ENCODE data around the gene NUBP2.

NUBP2 gene

DNA sequence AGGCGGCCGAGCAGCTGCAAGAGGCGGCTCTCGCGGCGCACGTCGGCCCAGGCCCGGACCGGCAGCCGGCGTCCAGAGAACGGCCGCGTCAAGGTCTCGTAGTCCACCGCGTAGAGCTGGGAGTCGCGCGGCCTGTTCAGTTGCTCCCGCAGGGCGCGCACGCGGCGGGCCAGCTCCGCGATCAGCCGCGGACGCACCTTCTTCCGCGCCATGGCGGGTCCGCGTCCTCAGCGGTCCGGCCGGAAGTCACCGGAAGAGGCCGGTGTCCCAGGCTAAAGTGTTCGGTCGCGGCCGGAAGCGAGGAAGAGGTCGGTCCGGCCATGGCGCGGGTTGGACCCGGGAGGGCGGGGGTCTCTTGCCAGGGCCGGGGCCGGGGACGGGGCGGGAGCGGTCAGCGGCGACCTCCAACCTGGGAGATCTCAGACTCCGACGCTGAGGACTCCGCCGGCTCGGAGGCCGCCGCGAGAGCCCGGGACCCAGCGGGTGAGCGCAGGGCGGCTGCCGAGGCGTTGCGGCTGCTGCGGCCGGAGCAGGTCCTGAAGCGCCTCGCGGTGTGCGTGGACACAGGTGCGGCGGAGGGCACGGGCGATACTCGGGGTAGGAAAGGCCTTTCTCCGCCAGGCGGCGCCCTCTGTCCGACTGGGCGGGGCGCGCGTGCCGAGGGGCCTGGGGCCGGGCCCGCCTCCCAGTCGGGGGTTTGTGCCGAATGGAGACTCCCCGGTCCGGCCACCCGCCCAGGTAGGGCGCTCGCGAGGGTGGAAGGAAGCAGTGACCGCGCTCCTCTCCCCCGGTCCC lies 9.7 kb upstream of the NUBP2 start, which contains the start of gene MRPS34:
MRPS34 (minus strand) TSS at position 227 of the 795 bp plus-strand sequence; CDS start at position 212, 15 bp downstream.
- Mint-ChIP-seq H3K9me3 (no peaks in the 10 kb centered on the region), H3K36me3 (ENCODE audit: low read depth) (peaks cover 15% of the 10 kb centered on the region), H3K27me3 (ENCODE audit: low read depth) (no peaks in the 10 kb centered on the region), H3K27ac (peak within 1 kb of the TSS; percentile 97), H3K4me3 (peak within 1 kb of the TSS; percentile 98), H3K4me1 (ENCODE audit: low read depth) (peaks cover 2% of the 10 kb centered on the region)
- peak; percentile 82 for DNase-seq (ENCODE audit: low spot score)

GRCh38 chr16:1773703-1774447 lies 8.9 kb upstream of the NUBP2 start:
- H3K27ac Mint-ChIP-seq, result peak overlapping the region; percentile 60
- H3K27me3 Mint-ChIP-seq (ENCODE audit: low read depth), result no peaks in the 10 kb centered on the region
- peak overlapping the region; percentile 98 for H3K4me3 Mint-ChIP-seq
- no peaks in the 10 kb centered on the region for H3K9me3 Mint-ChIP-seq
- DNase-seq (ENCODE audit: low spot score), result no peak
- peaks cover 12% of the 10 kb centered on the region for H3K36me3 Mint-ChIP-seq (ENCODE audit: low read depth)
- peaks cover 2% of the 10 kb centered on the region for H3K4me1 Mint-ChIP-seq (ENCODE audit: low read depth)

GRCh38 chr16:1774448-1774780 lies 8.3 kb upstream of the NUBP2 start:
- H3K27ac Mint-ChIP-seq, result no peak overlapping the region
- H3K4me3 Mint-ChIP-seq, result no peak overlapping the region
- peaks cover 12% of the 10 kb centered on the region for H3K36me3 Mint-ChIP-seq (ENCODE audit: low read depth)

GRCh38 chr16:1775006-1775845 lies 7.5 kb upstream of the NUBP2 start:
- Mint-ChIP-seq H3K36me3 (ENCODE audit: low read depth) (peaks cover 10% of the 10 kb centered on the region), H3K9me3 (no peaks in the 10 kb centered on the region), H3K4me3 (peak overlapping the region; percentile 40), H3K4me1 (ENCODE audit: low read depth) (peaks cover 2% of the 10 kb centered on the region), H3K27ac (no peak overlapping the region), H3K27me3 (ENCODE audit: low read depth) (no peaks in the 10 kb centered on the region)
- DNase-seq (ENCODE audit: low spot score), result no peak

More at GRCh38 chr16:1774448-1774780, 8.3 kb upstream of the NUBP2 start:
- no peak for DNase-seq (ENCODE audit: low spot score)
- no peaks in the 10 kb centered on the region for H3K9me3 Mint-ChIP-seq
- H3K27me3 Mint-ChIP-seq (ENCODE audit: low read depth), result no peaks in the 10 kb centered on the region
- H3K4me1 Mint-ChIP-seq (ENCODE audit: low read depth), result peaks cover 2% of the 10 kb centered on the region

GRCh38 chr16:1775846-1776671 lies 6.7 kb upstream of the NUBP2 start:
- peaks cover 2% of the 10 kb centered on the region for H3K4me1 Mint-ChIP-seq (ENCODE audit: low read depth)
- H3K36me3 Mint-ChIP-seq (ENCODE audit: low read depth), result peaks cover 9% of the 10 kb centered on the region
- no peaks in the 10 kb centered on the region for H3K27me3 Mint-ChIP-seq (ENCODE audit: low read depth)
- no peak overlapping the region for H3K4me3 Mint-ChIP-seq
- H3K27ac Mint-ChIP-seq, result no peak overlapping the region
- H3K9me3 Mint-ChIP-seq, result no peaks in the 10 kb centered on the region
- no peak for DNase-seq (ENCODE audit: low spot score)

DNA sequence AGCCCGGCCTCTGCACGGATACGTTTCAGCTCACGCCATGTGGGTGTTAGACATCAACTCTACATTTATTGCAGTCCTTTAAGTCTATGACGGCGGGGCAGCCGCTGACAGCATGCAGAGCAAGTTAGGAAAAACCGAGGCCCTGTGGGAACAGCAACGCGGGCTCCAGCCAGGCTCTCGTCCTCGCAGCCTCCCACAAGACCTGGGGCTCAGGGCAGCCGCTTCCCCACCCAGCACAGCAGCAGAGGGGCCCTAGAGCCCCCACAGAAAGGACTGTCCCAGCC lies 6.1 kb upstream of the NUBP2 start:
- no peak for DNase-seq (ENCODE audit: low spot score)
- peaks cover 6% of the 10 kb centered on the region for H3K4me1 Mint-ChIP-seq (ENCODE audit: low read depth)
- no peaks in the 10 kb centered on the region for H3K9me3 Mint-ChIP-seq
- H3K27ac Mint-ChIP-seq, result no peak overlapping the region
- peaks cover 9% of the 10 kb centered on the region for H3K36me3 Mint-ChIP-seq (ENCODE audit: low read depth)
- no peak overlapping the region for H3K4me3 Mint-ChIP-seq
- no peaks in the 10 kb centered on the region for H3K27me3 Mint-ChIP-seq (ENCODE audit: low read depth)

GRCh38 chr16:1776991-1777374 lies 5.8 kb upstream of the NUBP2 start:
- no peak for DNase-seq (ENCODE audit: low spot score)
- Mint-ChIP-seq H3K9me3 (no peaks in the 10 kb centered on the region), H3K4me1 (ENCODE audit: low read depth) (peaks cover 6% of the 10 kb centered on the region), H3K27ac (no peak overlapping the region), H3K27me3 (ENCODE audit: low read depth) (no peaks in the 10 kb centered on the region), H3K4me3 (no peak overlapping the region), H3K36me3 (ENCODE audit: low read depth) (peaks cover 6% of the 10 kb centered on the region)

- Mint-ChIP-seq H3K4me3 (no peak overlapping the region), H3K27me3 (ENCODE audit: low read depth) (no peaks in the 10 kb centered on the region), H3K36me3 (ENCODE audit: low read depth) (peaks cover 1% of the 10 kb centered on the region), H3K9me3 (no peaks in the 10 kb centered on the region), H3K4me1 (ENCODE audit: low read depth) (peaks cover 4% of the 10 kb centered on the region), H3K27ac (no peak overlapping the region)
- no peak for DNase-seq (ENCODE audit: low spot score)
Measured at GRCh38 chr16:1777375-1778199, 5.2 kb upstream of the NUBP2 start.

- Mint-ChIP-seq H3K4me1 (ENCODE audit: low read depth) (peaks cover 4% of the 10 kb centered on the region), H3K36me3 (ENCODE audit: low read depth) (peaks cover 3% of the 10 kb centered on the region), H3K27me3 (ENCODE audit: low read depth) (no peaks in the 10 kb centered on the region), H3K9me3 (no peaks in the 10 kb centered on the region), H3K27ac (no peak overlapping the region), H3K4me3 (no peak overlapping the region)
- no peak for DNase-seq (ENCODE audit: low spot score)
Measured at GRCh38 chr16:1778200-1779179, 4.3 kb upstream of the NUBP2 start.

DNA sequence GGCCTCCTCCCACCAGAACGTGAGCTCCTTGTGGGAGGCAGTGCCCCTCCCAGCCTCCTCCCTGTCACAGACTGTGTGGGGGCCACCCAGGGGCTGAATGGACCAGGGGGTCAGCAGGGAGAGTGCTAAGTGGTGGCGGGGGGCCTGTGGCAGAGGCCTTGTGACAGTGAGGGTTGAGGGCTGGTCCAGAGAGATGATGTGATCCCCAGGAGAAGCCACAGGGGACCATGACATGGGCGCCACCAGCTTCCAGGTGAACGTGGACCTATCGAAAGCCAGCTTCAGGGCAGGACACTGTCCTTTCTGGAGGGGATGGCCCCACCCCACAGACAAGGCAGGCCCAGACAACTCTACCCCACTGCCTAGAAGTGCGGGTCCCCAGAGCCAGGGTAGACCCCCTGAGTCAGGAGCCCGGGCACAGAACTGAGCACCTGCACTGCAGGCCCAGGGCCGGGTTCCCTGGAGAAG lies 3.5 kb upstream of the NUBP2 start:
- H3K27ac Mint-ChIP-seq, result no peak overlapping the region
- DNase-seq (ENCODE audit: low spot score), result no peak
- peaks cover 4% of the 10 kb centered on the region for H3K4me1 Mint-ChIP-seq (ENCODE audit: low read depth)
- H3K36me3 Mint-ChIP-seq (ENCODE audit: low read depth), result peaks cover 5% of the 10 kb centered on the region
- H3K4me3 Mint-ChIP-seq, result no peak overlapping the region
- no peaks in the 10 kb centered on the region for H3K9me3 Mint-ChIP-seq
- no peaks in the 10 kb centered on the region for H3K27me3 Mint-ChIP-seq (ENCODE audit: low read depth)

DNA sequence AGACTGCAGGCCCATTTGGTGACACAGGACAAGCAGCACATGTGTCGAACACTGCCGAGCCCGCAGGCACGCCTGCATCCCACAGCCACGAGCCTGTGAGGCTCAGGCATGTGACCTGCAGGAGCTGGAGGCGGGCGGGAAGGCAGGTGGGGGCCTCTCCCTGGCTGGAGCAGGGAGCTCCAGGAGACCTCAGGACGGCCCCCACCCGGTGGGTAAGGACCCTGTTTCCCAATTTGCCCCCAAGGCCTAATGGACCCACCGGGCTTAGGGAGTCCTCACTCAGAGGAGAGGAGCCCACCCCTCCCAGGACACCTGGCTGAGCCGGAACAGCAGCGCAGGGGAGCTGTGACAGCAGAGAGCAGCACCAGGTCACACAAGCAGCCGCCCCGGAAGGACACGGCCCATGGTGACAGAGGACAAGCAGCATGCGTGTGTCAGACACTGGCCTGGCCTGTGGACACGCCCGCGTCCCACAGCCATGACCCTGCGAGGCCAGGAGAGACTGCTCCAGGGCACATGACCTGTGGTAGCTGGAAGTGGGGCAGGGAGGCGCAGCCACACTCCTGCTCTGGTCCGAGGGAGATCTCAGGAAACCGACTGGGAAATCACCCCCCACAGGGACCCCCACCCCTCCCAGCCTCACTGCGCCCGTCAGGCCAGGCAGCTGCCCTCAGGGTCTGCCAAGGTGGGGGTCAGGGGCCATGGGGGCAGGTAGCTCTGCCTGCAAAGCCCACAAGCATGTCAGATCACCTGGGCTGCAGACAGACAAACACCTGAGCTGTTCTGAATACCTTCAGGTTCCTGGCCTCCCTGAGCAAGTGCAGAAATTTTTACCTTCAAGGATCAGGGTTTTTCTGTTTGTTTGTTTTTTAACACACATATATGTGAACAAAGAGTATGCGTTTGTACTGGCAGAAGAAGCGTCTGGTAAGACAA lies 2.8 kb upstream of the NUBP2 start:
- H3K27me3 Mint-ChIP-seq (ENCODE audit: low read depth), result no peaks in the 10 kb centered on the region
- H3K27ac Mint-ChIP-seq, result no peak overlapping the region
- no peak for DNase-seq (ENCODE audit: low spot score)
- peaks cover 4% of the 10 kb centered on the region for H3K4me1 Mint-ChIP-seq (ENCODE audit: low read depth)
- no peaks in the 10 kb centered on the region for H3K9me3 Mint-ChIP-seq
- peak overlapping the region; percentile 85 for H3K4me3 Mint-ChIP-seq
- peaks cover 5% of the 10 kb centered on the region for H3K36me3 Mint-ChIP-seq (ENCODE audit: low read depth)

Measured in T-helper 2 cell treated with Interferon-gamma antibody and Interleukin-4, amounts not matched to agents 5 μg/mL and 100 μg/mL, for 36 hours (primary cell).